Stimulated activated CD4-positive, alpha-beta T cell treated with anti-CD3 and anti-CD28 coated beads, Interleukin-12 subunit alpha, Interleukin-12 subunit beta, amount 100 ng/mL, for 4 hours (primary cell): ENCODE measurements around the gene PFKP.

Experiments used
- DNase-seq: peaks from one replicate; pipeline ENCODE4 v3.0.0-alpha.2; 2020

Gene PFKP

DNA sequence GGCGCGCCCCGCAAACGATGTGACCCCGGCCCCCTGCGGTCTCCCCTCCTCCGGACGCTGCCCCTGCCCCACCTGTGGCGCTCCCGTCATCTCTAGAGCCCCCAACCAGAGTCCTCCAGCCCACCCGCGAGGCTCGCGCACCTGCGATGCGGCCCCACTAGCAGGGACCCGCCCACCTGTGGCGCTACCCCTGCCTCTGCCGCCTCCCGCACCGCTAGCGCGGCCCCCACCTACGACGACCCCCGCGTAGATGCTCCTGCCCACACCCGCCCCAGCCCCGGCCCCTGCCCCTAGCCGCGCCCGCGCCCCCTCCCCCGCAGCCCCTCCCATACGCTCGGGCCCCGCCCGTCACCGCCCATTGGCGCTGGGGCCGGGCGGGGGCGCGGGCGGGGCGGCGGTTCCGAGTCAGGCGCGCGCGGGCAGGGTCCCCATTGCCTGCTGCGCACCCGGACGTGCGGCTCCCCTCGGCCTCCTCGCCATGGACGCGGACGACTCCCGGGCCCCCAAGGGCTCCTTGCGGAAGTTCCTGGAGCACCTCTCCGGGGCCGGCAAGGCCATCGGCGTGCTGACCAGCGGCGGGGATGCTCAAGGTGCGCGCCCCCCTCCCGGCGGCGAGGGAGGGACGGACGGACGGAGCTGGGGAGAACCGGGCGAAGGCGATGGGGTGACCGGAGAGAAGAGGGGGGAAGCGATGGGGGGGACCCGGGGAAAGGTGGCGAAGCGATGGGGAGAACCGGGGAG lies at the start of gene PFKP:
TSS of gene PFKP (plus strand) at position 431 of the 741 bp plus-strand sequence. CDS start at position 479, 48 bp downstream.
- peak; percentile 70 for DNase-seq

DNA sequence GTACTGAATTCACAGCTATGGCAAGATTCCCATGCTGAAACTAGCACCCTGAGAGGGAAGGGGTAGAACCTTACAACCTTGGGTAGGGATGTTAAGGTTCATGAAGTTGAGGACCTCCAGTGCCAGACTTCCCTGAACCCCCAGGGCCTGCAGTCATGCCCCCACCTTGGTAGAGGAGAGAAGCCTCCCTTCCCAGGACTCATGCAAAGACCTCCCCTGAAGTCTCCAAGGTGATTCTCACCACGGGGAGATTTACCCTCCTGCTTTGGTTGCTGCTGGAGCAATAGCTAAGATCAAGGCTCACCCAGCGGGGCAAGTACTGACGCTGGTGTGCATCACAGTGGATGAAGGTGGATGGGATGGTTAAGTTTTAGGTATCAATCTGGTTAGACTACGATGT lies 49.1 kb upstream of the PFKP start:
- no peak for DNase-seq

DNA sequence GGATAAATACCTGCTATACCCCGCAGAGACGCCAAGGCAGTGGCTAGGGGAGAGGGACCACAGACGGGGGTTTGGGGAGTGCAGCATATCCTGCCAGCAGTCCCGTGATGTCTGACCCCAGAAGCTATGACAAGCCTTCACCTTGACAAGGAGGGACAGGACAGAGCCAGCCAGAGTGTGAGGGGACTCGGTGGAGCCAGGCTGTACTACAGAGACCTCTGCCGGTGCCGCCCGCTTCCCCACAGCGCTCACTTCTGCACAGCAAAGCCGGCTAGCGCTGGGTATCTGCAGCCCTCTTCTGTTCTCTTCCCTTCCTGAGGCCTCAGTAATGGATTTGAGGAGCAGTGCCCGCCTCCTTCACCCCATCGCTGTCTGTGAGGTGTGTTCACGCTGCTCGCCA lies 47.0 kb upstream of the PFKP start:
- no peak for DNase-seq

DNA sequence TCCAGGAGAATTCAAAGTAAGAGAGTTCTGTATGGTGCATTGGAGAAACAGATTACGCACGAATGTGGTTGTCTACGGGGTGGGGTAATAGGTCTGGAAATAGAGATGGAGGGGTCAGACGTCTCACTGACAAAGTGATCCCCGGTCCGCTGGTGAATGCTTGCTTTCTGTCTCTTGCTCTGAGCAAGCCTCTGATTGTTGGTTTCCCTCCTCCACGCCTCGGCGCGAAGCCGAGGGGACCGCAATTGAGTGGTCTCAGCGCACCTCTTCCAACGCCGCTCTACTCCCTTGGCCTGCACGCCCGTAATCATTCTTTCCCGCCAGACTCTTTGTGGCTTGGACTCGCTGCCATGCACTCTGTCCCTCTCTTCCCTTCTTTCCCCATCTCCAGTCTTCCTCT lies 46.5 kb upstream of the PFKP start:
- no peak for DNase-seq

DNA sequence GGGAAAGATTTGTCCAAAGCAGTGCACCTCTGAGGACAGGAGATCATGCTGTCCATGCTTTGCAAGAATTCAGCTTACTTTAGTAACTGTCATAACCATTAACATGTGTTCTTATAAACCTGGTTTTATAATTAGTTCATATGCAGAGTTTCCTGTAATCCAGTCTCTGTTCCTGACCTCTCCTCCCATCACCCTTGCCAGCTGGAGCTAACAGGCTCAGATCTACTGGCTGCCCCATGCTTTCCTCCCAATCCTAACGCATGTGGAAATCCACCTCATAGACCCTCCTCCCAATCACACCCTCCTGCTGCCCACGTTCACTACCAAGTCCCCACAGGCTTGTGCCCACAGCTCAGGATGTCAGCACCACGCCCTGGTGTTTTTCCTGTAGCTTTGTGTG lies 45.3 kb upstream of the PFKP start:
- no peak for DNase-seq

DNA sequence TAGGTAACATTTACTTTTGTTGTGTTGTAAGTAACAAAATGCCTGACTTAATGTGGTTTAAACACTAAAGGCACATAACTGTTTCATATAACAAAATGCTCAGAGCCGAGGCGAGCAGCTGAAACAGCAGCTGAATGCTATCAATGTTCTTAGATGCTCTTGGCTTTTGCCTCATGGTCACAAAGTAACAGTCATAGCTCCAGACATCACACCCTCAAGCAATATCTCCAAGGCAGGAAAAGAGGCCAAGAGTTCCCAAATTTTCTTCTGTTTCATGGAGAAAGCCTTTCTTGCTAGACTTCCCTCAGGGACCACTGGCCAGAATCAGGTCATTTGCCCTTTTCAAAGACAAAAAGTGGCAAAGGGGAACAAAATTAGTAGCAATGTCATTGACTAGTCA lies 43.5 kb upstream of the PFKP start:
- no peak for DNase-seq

DNA sequence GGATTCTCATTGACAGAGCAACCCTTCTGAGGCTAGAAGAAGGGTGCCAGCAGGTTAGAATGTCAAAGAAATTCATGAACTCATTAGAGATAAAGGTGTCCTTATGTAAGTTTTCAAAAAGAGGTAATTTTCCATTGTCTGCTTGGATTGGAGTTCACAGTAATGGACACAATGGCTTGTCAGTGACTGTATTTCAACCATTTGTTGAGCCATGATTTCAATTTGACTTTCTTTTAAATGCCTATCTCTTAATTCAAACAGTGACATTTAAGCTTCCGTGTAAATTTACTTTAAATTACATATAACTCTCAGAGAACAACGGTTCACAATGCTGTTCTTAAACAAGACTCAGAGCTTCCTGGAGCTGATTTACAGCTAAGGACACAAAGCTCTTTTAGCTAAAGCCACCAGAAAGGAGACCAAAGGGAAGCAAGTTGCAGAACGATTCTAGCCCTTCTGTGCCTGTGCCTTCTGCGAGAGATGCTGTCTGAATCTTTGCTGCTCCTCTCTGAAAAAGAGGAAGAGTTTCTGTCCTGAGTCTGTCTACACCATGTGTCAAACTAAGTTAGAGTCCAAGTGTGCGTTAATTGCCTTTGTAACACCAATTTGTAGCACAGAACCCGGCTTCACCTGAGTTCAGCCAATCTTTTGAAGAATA lies 42.2 kb upstream of the PFKP start:
- DNase-seq = no peak

DNA sequence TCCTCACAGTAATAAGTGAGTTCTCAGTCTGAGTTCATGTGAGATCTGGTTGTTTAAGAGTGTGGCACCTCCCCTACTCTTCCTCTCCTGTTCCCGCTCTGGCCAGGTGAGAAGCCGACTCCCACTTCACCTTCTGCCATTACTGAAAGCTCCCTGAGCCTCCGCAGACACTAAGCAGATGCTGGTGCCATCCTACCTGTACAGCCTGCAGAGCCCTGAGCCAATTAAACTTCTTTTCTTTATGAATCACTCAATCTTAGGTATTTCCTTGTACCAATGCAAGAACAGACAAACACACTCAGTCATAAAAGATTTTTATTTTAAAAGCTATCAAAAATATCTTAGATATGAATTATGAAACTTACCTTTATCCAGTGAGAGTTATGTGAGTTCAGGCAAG lies 39.5 kb upstream of the PFKP start:
- DNase-seq = no peak

DNA sequence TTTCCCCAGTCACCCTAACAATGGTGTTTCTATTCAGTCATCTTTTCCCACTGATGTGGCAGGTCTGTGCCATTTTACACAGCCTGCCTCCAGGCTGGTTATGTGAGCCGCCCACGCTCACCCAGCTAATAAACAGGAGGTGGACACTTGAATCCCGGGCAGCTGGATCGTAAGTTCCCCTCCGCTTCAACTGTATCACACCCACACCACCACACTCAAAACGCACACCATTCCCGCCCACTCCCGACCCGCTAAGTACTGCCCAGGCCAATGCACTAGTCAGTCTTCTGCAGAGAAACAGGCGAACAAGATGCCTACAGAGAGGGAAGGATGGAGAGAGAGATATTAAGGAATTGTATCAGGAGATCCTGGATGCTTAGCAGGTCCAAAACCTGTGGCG lies 38.9 kb upstream of the PFKP start:
- DNase-seq = no peak

DNA sequence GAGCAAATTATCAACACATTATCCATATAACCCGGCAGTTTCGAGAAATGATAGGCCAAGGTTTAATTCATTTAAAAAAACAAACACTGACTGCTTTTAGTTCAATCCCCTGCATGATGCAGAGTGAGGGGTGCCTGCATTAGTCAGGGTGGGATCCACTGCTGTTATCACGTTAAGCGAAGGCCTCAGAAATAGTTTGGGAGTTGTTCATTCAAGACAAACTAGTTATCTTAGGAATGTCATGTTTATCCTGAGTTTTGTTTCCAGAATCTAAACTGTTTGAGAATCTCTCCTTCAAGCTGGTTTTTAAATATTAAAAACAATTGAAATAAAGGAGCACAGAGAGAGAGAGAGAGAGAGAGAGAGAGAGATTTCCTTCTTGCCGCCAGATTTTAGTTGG lies 36.6 kb upstream of the PFKP start:
- DNase-seq = no peak

DNA sequence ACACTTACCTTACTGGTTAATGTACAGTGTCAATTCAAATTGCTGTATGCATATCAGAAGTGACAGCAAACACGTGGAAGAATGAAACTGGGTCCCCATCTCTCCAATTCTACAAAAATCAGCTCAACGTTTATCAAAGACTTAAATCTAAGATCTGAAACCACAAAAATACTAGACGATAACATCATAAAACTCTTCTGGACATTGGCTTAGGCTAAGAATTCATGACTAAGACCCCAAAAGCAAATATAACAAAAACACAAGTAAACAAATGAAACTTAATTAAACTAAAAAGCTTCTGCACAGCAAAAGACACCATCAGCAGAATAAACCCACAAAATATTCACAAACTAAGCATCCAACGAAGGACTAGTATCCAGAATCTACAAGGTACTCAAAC lies 35.9 kb upstream of the PFKP start:
- no peak for DNase-seq

DNA sequence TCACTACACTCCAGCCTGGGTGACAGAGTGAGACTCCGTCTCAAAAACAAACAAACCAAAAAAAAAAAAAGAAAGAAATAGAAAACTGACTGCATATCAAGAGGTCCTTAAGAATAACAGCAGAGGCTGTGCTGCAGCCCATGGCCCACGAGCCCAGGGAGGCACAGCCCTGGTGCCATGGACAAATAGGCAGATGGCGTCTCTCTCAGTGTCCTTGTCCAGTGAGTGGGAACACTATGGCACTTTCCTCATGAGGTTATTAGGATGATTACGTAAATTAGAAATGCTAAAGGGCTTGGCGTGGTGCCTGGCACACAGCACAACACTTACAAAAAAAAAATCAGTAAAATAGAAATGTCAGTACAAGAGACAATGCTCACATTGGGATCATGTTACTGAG lies 33.4 kb upstream of the PFKP start:
- DNase-seq = no peak

DNA sequence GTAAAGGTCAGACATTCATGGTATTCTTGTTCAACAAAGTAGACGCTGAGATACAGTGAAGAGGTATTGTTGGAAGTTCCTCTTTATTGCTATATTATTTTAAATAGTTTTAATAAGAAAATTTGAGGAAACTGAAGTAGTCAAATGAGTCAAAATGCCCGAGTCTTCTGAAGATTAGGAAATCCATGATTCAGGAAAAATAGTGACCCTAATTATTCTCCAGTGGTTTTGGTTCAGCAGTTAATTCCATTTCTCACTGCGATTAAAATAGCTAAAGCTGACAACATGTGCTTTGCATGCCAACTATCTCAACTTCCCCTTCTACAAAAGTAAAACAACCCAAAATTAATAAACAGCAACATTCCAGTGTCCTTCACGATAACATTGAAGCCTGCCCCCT lies 32.7 kb upstream of the PFKP start:
- no peak for DNase-seq

DNA sequence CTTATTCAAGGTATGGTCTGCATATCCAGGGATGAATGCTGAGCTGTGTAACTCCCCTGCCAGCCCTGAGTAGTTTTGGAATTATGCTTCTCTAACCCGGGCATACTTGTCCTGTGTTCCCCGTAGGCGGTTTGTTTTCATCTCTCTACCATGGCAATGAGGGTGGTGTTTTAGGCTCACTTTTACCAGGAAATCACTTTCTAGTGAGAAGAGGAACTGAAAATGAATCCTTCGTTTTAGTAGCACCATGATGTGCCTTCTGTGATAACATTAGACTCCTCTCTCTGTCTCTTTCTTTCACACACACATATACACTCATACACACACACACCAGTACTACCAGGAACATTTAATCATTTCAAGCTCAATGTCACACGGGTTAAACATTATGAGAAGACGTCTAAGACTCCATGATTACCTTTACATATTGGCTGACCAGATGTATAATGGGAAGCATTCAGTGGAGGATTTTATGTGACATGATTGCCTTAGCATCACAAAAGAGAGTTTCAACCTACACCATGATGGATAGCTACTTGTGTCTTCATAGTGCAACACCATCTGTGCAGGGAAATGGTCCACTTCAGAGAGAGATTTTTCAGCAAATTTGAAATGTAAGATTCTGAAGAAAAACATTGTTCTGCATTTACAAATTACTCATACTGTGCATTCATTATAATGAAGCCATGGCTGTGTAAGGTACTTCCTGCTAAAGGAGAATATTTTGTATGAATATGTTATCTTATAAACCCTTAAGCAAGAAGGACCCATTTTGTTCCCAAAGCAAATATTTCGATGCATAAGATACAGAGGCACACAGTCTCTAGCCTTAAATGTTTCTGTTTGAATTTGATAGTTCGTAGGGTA lies 31.0 kb upstream of the PFKP start:
- no peak for DNase-seq

DNA sequence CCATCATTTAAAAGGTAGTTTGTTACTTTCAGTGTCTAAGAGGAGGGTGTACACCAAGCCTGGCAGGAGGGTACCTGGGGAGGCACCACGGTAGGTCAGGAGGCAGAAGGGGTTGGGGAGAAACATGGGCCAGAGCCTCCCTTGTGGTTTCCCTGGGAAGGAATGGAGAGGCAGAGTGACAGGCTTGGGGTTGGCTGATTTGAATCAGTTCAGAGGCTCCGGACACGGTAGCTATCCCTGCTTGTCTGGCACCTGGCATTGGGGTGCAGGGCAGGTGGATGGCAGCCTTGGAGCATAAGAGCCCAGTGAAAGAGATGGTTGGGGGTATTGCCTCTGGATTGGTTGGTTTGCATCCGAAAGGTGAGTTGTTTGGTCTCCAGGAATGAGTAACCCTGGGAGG lies 30.2 kb upstream of the PFKP start:
- no peak for DNase-seq

DNA sequence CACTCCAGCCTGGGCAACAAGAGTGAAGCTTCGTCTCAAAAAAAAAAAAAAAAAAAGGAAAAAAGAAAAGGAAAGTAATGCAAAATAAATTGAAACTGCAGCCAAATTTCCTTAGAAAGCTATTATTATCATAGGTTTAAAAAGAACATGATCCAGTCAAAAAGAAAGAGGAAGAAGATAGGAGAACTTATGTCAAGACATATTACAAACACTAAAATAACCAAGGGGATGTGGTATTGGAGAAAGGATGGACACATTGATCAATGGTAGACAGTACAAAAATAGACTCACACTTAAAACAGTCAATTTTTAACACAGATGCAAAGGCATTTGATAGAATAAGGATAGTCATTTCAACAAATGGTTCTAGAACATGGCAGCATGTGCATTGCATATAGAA lies 27.3 kb upstream of the PFKP start:
- DNase-seq = no peak

DNA sequence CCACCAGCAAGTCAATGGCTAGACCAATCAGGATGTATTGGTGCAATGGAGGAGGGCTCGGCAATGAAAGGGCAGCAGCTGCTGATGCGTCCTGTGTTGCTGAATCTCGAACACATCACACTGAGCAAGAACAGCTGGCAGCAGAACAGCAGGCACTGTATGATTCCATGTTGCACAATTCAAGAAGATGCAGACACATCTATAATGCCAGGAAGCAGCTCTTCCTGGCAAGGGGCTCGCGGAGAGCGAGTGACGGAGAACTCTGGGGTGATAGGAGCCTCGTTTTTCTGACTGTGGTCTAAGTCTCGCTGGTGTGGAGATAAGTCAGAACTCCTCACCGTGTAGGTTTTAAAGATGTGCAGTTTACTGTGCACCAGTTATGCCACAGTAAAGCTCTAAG lies 24.8 kb upstream of the PFKP start:
- no peak for DNase-seq

DNA sequence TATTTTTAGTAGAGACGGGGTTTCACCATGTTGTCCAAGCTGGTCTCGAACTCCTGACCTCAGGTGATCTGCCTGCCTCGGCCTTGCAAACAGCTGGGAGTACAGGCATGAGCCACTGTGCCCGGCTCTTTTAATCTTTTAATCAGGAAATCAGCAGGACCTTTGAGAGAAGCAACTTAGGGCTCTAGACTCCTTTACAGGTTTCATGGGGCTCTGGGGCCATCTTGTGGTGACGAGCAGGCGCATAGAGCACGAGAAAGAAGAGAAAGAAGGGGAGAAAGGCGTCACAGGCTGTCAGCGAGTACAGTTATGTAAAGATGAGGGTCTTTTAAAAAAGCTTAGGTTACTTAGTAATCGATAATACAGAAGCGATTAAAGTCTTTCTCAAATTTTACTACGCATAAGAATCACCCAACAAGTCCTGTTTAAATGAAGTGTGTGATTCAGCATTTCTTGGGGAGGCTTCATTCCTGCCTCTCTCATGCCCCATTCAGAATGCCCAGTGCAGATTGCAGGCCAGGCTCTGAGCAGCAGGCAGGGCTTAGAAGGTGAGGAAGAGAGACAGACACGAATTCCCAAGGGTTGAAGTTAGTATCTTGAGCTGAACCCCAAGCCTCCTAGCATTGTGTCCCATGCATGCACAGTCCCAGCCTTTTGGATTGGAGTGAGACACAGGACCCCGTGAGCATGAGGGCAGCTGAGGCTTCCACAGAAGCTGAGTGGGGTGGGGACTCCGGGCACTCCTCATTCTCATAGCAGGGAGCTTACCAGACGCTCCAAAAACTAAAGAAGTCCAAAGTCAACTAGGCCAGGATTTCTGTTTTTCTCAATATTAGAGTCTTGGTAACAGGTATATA lies 23.6 kb upstream of the PFKP start:
- peak; percentile 47 for DNase-seq

DNA sequence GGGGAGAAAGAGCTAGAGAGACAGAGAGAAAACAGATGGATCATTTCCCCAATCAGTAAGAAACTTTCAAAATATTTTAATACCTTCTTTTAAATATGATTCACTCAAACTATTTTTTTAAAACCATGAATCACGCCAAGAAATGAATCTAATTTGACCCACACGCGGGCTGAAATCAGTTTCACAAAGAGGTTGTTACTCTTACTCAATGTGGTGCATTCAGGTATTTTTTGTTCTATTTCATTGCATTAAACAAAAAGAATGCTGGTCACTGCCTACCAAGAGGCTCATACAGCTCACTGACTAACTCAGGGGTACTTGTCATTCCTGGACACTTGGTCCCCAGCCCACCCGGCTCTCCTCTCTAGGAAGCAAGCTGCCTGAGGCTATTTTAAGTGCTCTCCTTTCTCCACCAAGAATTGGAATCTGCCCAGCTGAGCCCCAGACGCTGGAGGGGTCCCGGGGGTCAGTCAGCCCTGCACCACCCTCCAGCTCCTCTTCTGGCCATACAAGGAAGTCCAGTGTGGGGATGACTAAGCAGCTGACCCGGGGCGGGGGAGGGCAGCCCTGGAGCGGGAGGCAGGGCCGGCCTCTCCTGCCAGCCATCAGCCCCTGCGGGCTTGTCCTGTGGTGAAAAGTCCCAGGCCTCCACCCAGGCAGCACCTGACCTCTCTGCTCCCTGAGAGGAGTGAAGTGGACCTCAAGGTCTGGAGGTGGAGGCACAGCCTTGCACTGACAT lies 21.7 kb upstream of the PFKP start:
- no peak for DNase-seq

DNA sequence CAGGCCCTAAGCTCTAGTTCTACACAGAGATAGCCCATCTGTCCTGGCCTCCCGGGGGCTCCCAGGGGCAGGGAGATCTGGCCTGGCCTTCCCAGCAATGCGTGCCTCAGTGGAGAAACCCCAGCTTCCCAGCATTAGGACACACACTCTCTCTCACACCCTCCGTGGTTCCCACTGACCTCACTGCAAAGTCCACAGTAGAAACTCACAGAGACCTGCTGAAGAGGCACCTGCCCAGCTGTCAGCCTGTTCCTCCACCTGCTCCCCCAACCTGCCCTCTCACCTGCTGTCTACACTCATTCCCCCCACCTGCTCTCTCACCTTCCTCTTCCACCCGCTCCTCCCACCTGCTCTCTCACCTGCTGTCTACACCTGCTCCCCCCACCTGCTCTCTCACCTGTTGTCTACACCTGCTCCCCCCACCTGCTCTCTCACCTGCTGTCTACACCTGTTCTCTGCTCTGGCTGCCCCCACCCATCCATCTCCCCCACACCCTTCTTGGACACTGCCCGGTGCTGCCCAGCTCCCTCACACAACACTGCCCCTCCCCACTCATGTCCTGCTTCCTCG lies 21.1 kb upstream of the PFKP start:
- DNase-seq = no peak

DNA sequence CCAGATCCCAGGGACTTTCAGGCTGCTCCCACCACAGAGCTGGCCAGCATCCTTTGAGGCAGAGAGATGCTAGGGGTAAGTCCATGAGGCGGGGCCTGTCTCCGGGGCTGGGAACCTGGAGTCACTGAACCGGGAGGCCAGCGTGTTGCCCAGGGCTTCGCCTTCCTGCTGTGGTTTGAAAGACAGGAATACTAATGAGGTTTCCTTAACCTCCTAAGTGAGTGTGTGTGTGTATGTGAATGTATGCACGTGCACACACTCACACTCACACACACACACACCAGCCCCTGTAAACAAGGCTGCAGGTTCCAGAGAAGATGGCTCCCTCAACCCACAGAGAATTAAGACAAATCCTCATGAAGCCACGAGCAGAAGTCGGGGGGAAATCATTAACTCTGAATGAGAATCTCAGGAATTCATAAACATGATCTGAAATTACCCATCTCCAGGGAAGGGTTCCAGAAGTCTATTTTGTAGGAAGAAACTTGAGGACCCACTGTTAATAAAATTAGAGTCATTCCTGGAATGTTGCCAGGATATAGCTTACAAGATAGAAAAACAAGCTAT lies 20.3 kb upstream of the PFKP start:
- no peak for DNase-seq

DNA sequence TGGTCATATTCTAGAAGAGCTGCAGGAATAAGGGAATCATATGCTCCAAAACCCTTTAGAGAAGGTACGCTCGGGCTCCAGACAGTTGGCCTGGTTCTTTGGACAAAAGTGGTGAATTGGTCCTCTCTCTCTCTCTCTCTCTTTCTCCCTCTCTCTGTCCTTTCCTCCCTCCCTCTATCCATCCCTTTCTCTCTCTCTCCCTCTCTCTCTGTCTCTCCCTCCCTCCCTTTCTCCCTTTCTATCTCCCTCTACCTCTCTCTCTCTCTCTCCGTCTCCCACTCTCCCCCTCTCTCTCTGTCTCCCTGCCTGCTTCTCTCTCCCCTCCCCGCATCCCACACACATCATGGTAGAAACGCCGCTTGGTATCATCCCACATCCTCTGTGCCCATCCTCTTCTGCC lies 19.8 kb upstream of the PFKP start:
- DNase-seq = no peak
